H9 (cell line): Measurements from ENCODE around the gene ABCA4. TPM values are rescaled to one million over a fixed set of nuclear protein-coding genes. Genes with fewer than 3 reads are reported as not detected.

ENCODE experiments used
- DNase-seq: peaks from one replicate; pipeline ENCODE4 v3.0.0-alpha.2; 2017
- H2AFZ ChIP-seq: one replicate; pipeline ENCODE4 v1.6.1; 2013; ENCODE audit warnings: mild to moderate bottlenecking, low read length, control low read depth, moderate library complexity
- H2AK5ac ChIP-seq: 2 replicates; pipeline ENCODE4 v1.6.1; 2013; ENCODE audit warnings: low read length, control low read depth, mixed read lengths; ENCODE audit not compliant: insufficient read length
- H2BK120ac ChIP-seq: one replicate; pipeline ENCODE4 v1.6.1; 2013; ENCODE audit warnings: low read depth, mild to moderate bottlenecking, low read length, control low read depth, inconsistent platforms; ENCODE audit not compliant: poor library complexity, severe bottlenecking
- H2BK12ac ChIP-seq: 2 replicates; pipeline ENCODE4 v1.6.1; 2013; ENCODE audit warnings: low read length, control low read depth, mixed read lengths, low read depth; ENCODE audit not compliant: insufficient read length
- H2BK15ac ChIP-seq: 2 replicates; pipeline ENCODE4 v1.6.1; 2013; ENCODE audit warnings: low read depth, low read length, control low read depth
- H2BK20ac ChIP-seq: one replicate; pipeline ENCODE4 v1.6.1; 2013; ENCODE audit warnings: low read depth, mild to moderate bottlenecking, low read length, control low read depth, inconsistent platforms; ENCODE audit not compliant: poor library complexity, severe bottlenecking
- H2BK5ac ChIP-seq: 2 replicates; pipeline ENCODE4 v1.6.1; 2013; ENCODE audit warnings: low read length, control low read depth, mixed read lengths; ENCODE audit not compliant: insufficient read length
- H3K14ac ChIP-seq: 2 replicates; pipeline ENCODE4 v1.6.1; 2013; ENCODE audit warnings: low read length, control low read depth; ENCODE audit not compliant: insufficient read depth
- H3K18ac ChIP-seq: 2 replicates; pipeline ENCODE4 v1.6.1; 2013; ENCODE audit warnings: low read depth, mild to moderate bottlenecking, mixed read lengths, low read length, control low read depth; ENCODE audit not compliant: insufficient read length
- H3K23ac ChIP-seq: 2 replicates; pipeline ENCODE4 v1.6.1; 2013; ENCODE audit warnings: low read length, control low read depth, mixed read lengths, low read depth; ENCODE audit not compliant: insufficient read length
- H3K23me2 ChIP-seq: 2 replicates; pipeline ENCODE4 v1.6.1; 2013; ENCODE audit warnings: low read depth, mild to moderate bottlenecking, mixed read lengths, low read length, control low read depth; ENCODE audit not compliant: insufficient read length, poor library complexity, severe bottlenecking
- H3K27ac ChIP-seq: 2 replicates; pipeline ENCODE4 v1.5.1; 2013; ENCODE audit warnings: low read length, control low read depth, mixed read lengths, low read depth; ENCODE audit not compliant: insufficient read length
- H3K27me3 ChIP-seq: 2 replicates; pipeline ENCODE4 v1.6.1; 2013; ENCODE audit warnings: low read length, control low read depth, inconsistent platforms; ENCODE audit not compliant: insufficient read depth
- H3K4ac ChIP-seq: 2 replicates; pipeline ENCODE4 v1.6.1; 2013; ENCODE audit warnings: low read depth, mild to moderate bottlenecking, control low read depth, inconsistent platforms, low read length, moderate library complexity
- H3K4me1 ChIP-seq: 2 replicates; pipeline ENCODE4 v1.6.1; 2013; ENCODE audit warnings: low read length, control low read depth, inconsistent platforms; ENCODE audit not compliant: insufficient read depth
- H3K4me2 ChIP-seq: 2 replicates; pipeline ENCODE4 v1.6.1; 2013; ENCODE audit warnings: low read length, control low read depth, mixed read lengths; ENCODE audit not compliant: insufficient read length, insufficient read depth
- H3K56ac ChIP-seq: 2 replicates; pipeline ENCODE4 v1.6.1; 2013; ENCODE audit warnings: low read depth, mild to moderate bottlenecking, mixed read lengths, low read length, control low read depth; ENCODE audit not compliant: insufficient read length
- H3K79me1 ChIP-seq: 2 replicates; pipeline ENCODE4 v1.6.1; 2013; ENCODE audit warnings: low read depth, mild to moderate bottlenecking, moderate library complexity, low read length, control low read depth, inconsistent platforms; ENCODE audit not compliant: insufficient read depth, poor library complexity, severe bottlenecking
- H3K79me2 ChIP-seq: 2 replicates; pipeline ENCODE4 v1.6.1; 2013; ENCODE audit warnings: low read length, control low read depth, inconsistent platforms; ENCODE audit not compliant: insufficient read depth
- H3K9ac ChIP-seq: 2 replicates; pipeline ENCODE4 v1.6.1; 2013; ENCODE audit warnings: low read length, control low read depth, mixed read lengths; ENCODE audit not compliant: insufficient read length; ENCODE audit errors: extremely low read depth
- H3K9me3 ChIP-seq: one replicate; pipeline ENCODE4 v1.6.1; 2013; ENCODE audit warnings: low read depth, low read length, inconsistent platforms; ENCODE audit not compliant: control insufficient read depth
- H3T11ph ChIP-seq: one replicate; pipeline ENCODE4 v1.6.1; 2013; ENCODE audit warnings: mild to moderate bottlenecking, low read length, control low read depth, inconsistent platforms
- H4K20me1 ChIP-seq: one replicate; pipeline ENCODE4 v1.6.1; 2013; ENCODE audit not compliant: control insufficient read depth, insufficient read length, insufficient read depth
- H4K5ac ChIP-seq: 2 replicates; pipeline ENCODE4 v1.6.1; 2013; ENCODE audit warnings: low read depth, mild to moderate bottlenecking, mixed read lengths, low read length, control low read depth; ENCODE audit not compliant: insufficient read length
- H4K8ac ChIP-seq: replicated peaks from 2 replicates; pipeline ENCODE4 v1.6.1; 2013; ENCODE audit warnings: low read length, control low read depth, mixed read lengths, low read depth; ENCODE audit not compliant: insufficient read length
- H4K91ac ChIP-seq: 2 replicates; pipeline ENCODE4 v1.6.1; 2013; ENCODE audit warnings: low read depth, mild to moderate bottlenecking, moderate library complexity, mixed read lengths, low read length, control low read depth; ENCODE audit not compliant: insufficient read length
- H3K27ac Mint-ChIP-seq, 3 experiments: 2 replicates in 2 of 3; 3 replicates in 1 of 3; pipeline ENCODE4 v1.8.0; 2020 to 2021; ENCODE audit warnings: mixed read lengths in 3 of 3, mild to moderate bottlenecking in 1 of 3, moderate library complexity in 1 of 3
- H3K27me3 Mint-ChIP-seq: 2 replicates; pipeline ENCODE4 v1.8.0; 2021; ENCODE audit warnings: low read depth, mild to moderate bottlenecking, moderate library complexity, mixed read lengths
- H3K36me3 Mint-ChIP-seq, 3 experiments: 2 replicates in 2 of 3; 3 replicates in 1 of 3; pipeline ENCODE4 v1.8.0; 2020 to 2021; ENCODE audit warnings: low read depth in 3 of 3, mixed read lengths in 3 of 3; ENCODE audit not compliant: insufficient read depth in 1 of 3
- H3K4me1 Mint-ChIP-seq, 2 experiments: 2 replicates each; pipeline ENCODE4 v1.8.0; 2020; ENCODE audit warnings: mixed read lengths in 2 of 2
- H3K4me3 Mint-ChIP-seq, 2 experiments: 2 replicates in 1 of 2; 3 replicates in 1 of 2; pipeline ENCODE4 v1.8.0; 2020 to 2021; ENCODE audit warnings: mild to moderate bottlenecking in 2 of 2, mixed read lengths in 2 of 2, moderate library complexity in 1 of 2
- H3K9me3 Mint-ChIP-seq, 2 experiments: 2 replicates in 1 of 2; 3 replicates in 1 of 2; pipeline ENCODE4 v1.8.0; 2020; ENCODE audit warnings: mild to moderate bottlenecking in 2 of 2, mixed read lengths in 2 of 2, moderate library complexity in 1 of 2
- CTCF ChIP-seq: fragments of 200-600 bp; sonication (generic); conservative IDR thresholded peaks from 3 replicates; pipeline ENCODE4 v1.8.0; 2021; ENCODE audit warnings: antibody characterized with exemption, mild to moderate bottlenecking
- WGBS: extraction: QIAGEN DNeasy Blood & Tissue Kit; methylation state at CpG from one replicate; pipeline ENCODE4 v1.1.7; 2013; ENCODE audit warnings: missing lambda C conversion rate, low lambda C conversion rate, mixed read lengths; ENCODE audit not compliant: insufficient read length; ENCODE audit errors: extremely low coverage; 5-methylcytosine and 5-hydroxymethylcytosine counted together
- total RNA-seq: library from RNA; stranded (reverse); gene quantifications from 2 replicates; pipeline ENCODE4 v1.2.1, GENCODE V29; 2021

The ABCA4 gene
- total RNA-seq, 1 experiment from 2014 or later = not detected

GRCh38 chr1:94029130-94029993 is 91.6 kb downstream of the ABCA4 start:
- H2BK120ac ChIP-seq = no peak overlapping the region
- no peak overlapping the region for H4K8ac ChIP-seq
- WGBS = no CpG with 5 or more reads among the region's 6 CpGs
- H3K4me2 ChIP-seq = no peak overlapping the region
- H3K4ac ChIP-seq = no peak overlapping the region
- no peak overlapping the region for H2BK12ac ChIP-seq
- no peaks in the 10 kb centered on the region for H3K4me1 ChIP-seq
- no peak overlapping the region for H3T11ph ChIP-seq
- H4K91ac ChIP-seq = no peak overlapping the region
- H2BK15ac ChIP-seq = no peak overlapping the region
- H2BK20ac ChIP-seq = no peak overlapping the region
- no peaks in the 10 kb centered on the region for H3K9me3 ChIP-seq
- no peak overlapping the region for H3K23ac ChIP-seq
- no peak for DNase-seq
- H3K79me1 ChIP-seq = no peaks in the 10 kb centered on the region
- no peak overlapping the region for H4K5ac ChIP-seq
- H2AK5ac ChIP-seq = no peak overlapping the region
- no peaks in the 10 kb centered on the region for H3K79me2 ChIP-seq
- no peak overlapping the region for H2AFZ ChIP-seq
- H3K27me3 ChIP-seq = no peaks in the 10 kb centered on the region; the same call in 1 of the 2 replicates
- no peak overlapping the region for H3K18ac ChIP-seq
- no peaks in the 10 kb centered on the region for H3K23me2 ChIP-seq
- no peak overlapping the region for H3K27ac ChIP-seq
- Mint-ChIP-seq H3K27me3 (peaks cover 4% of the 10 kb centered on the region), H3K27ac (no peak overlapping the region), H3K9me3 (no peaks in the 10 kb centered on the region), H3K4me3 (no peak overlapping the region), H3K4me1 (peaks cover 4 to 7% of the 10 kb centered on the region in 2 experiments; a peak in 3 of 4 replicates), H3K36me3 (no peaks in the 10 kb centered on the region)
- no peak overlapping the region for H3K56ac ChIP-seq
- H4K20me1 ChIP-seq = no peaks in the 10 kb centered on the region
- no peak overlapping the region for H3K9ac ChIP-seq
- no peak overlapping the region for H2BK5ac ChIP-seq
- TF ChIP-seq CTCF = no peak
- no peak overlapping the region for H3K14ac ChIP-seq
